ENCODE results near the gene SF3B2.

DNA sequence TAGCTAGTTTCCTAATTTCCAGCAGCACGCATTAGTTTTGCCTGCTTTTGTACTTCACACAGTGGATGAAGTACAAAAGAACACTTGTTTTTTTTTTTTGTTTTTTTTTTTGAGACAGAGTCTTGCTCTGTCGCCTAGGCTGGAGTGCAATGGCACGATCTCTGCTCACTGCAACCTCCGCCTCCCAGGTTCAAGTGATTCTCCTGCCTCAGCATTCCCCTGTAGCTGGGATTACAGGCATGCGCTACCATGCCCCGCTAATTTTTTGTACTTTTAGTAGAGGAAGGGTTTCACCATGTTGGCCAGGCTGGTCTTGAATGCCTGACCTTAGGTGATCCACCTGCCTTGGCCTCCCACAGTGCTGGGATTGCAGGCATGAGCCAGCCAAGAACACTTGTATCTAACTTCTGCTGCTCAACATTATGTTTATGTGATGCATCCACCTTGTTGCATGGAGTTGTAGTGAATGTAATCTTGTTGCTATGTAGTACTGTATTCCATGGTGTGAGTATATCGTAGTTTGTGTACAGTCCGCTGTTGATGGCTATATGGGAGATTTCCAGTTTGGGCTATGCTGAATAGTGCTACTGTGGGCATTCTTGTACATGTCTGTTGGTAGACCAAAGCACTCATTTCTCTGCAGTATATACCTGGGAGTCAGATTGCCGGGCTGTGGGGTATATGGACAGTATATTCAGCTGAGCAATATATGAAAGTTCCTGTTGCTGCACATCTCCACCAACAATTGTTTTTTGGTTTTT, 35.2 kb downstream of the SF3B2 start:
- no peak for TF ChIP-seq CTCF (IDR thresholded peaks at IDR 0.05; ENCODE audit: borderline replicate concordance, extremely low read depth, low read length, poor library complexity, severe bottlenecking)
- TF ChIP-seq EZH2 (IDR thresholded peaks at IDR 0.05; ENCODE audit: borderline replicate concordance, low read depth, low read length, severe bottlenecking) = no peak

Data from DND-41 (cell line).